ENCODE data around the gene ZNF841.
"Not testable (repeated sequence)": the region's sequence is repeated elsewhere in the genome, so short reads cannot be mapped to it uniquely, and the experiment has no call there.

The ZNF841 gene

DNA sequence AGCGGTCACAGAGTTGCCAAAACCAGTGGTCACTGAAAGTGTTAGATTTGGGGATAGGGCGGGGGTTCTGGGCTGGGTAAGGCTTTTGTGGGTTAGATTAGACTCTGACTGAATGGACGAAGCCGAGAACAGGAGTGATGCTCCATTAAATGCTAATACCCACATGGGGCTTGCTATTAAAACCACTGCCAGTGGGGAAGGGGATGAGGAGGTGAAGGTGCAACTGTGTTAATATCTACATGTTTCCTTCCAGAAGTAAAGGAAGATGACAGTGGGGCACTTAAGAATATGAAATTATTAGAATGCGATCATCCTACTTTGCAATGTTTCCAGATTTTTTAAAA, 66.8 kb downstream of the ZNF841 start:
- Histone ChIP-seq H3K9ac (ENCODE audit: insufficient read length, low read depth) (peak overlapping the region; percentile 98), H3K9me3 (ENCODE audit: insufficient read depth, low read length) (peaks cover 37% of the 10 kb centered on the region), H3K4me3 (ENCODE audit: insufficient read length, low read depth) (peak overlapping the region; percentile 92), H3K36me3 (ENCODE audit: insufficient read depth, insufficient read length, low read length) (peaks cover 39% of the 10 kb centered on the region), H3K27me3 (ENCODE audit: insufficient read depth, insufficient read length) (no peaks in the 10 kb centered on the region), H3K4me1 (ENCODE audit: insufficient read depth, insufficient read length) (no peaks in the 10 kb centered on the region)
- DNase-seq (ENCODE audit: low read depth, low spot score) = no peak
- TF ChIP-seq ZNF274 (IDR thresholded peaks at IDR 0.05; ENCODE audit: low read depth, low read length) (no peak), YY1 (IDR thresholded peaks at IDR 0.05; ENCODE audit: insufficient read depth, insufficient read length) (no peak), SUZ12 (IDR thresholded peaks at IDR 0.05; ENCODE audit: extremely low read depth, insufficient read depth, insufficient read length) (no peak)

DNA sequence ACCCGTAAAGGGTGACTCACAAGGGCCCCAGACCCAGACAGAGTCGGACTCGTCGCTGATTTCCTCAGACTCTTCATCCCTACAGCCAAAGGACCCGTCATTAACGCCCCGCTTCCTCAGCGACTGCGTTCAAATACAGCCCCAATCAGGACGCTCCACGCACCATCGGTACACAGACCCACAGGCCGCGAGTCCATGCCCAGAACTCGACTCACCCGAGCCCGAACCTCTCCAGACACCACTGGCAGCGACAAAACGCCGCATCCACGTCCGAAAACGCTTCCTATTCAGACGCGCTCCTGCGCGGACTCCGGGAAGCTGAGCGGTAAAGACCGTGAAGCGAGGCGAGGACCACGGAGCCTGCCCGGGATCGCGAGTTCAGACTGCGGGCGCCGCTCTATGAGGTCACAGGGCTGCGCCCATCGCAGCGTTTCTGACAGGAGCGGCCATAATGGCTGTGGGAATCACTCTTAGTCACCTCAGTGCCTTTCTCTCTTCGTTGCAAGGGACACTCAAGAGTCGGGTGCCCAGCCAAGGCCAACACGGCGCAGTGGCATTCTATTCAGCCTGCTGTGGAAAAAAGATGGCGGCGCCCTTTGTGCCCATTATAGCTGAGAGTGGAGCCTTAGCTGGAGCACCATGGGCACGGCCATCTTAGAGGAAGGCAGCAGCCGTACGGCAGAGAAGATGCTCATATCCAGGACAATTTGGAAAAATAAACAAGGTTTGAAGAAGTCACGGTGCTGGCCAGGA, 67.4 kb downstream of the ZNF841 start, which contains the start of gene ZNF614:
Gene ZNF614 (minus strand): TSS at position 353 of the 753 bp plus-strand sequence. CDS start 2,634 bp downstream, outside the sequence.
- DNase-seq (ENCODE audit: low read depth, low spot score) = peak; percentile 51
- Histone ChIP-seq H3K4me3 (ENCODE audit: insufficient read length, low read depth) (peak within 1 kb of the TSS; percentile 92), H3K9me3 (ENCODE audit: insufficient read depth, low read length) (peaks cover 37% of the 10 kb centered on the region), H3K27me3 (ENCODE audit: insufficient read depth, insufficient read length) (no peaks in the 10 kb centered on the region), H3K36me3 (ENCODE audit: insufficient read depth, insufficient read length, low read length) (peaks cover 39% of the 10 kb centered on the region), H3K4me1 (ENCODE audit: insufficient read depth, insufficient read length) (no peaks in the 10 kb centered on the region), H3K9ac (ENCODE audit: insufficient read length, low read depth) (peak within 1 kb of the TSS; percentile 98)
- TF ChIP-seq ZNF274 (IDR thresholded peaks at IDR 0.05; ENCODE audit: low read depth, low read length) = no peak
- peak; percentile 94 for TF ChIP-seq YY1 (IDR thresholded peaks at IDR 0.05; ENCODE audit: insufficient read depth, insufficient read length)
- TF ChIP-seq SUZ12 (IDR thresholded peaks at IDR 0.05; ENCODE audit: extremely low read depth, insufficient read depth, insufficient read length) = no peak

DNA sequence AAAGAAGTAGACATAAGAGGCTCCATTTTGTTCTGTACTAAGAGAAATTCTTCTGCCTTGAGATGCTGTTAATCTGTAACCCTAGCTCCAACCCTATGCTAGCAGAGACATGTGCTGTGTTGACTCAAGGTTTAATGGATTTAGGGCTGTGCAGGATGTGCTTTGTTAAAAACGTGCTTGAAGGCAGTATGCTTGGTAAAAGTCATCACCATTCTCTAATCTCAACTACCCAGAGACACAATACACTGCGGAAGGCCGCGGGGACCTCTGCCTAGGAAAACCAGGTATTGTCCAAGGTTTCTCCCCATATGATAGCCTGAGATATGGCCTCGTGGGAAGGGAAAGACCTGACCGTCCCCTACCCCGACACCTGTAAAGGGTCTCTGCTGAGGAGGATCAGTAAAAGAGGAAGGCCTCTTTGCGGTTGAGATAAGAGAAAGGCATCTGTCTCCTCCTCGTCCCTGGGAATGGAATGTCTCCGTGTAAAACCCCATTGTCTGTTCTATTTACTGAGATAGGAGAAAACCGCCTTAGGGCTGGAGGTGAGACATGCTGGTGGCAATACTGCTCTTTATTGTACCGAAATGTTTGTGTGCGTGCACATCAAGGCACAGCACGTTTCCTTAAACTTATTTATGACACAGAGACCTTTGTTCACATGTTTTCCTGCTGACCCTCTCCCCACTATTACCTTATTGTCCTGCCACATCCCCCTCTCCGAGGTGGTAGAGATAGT, 69.1 kb downstream of the ZNF841 start:
- not testable (repeated sequence) for H3K27me3 ChIP-seq (ENCODE audit: insufficient read depth, insufficient read length); H3K9ac ChIP-seq (ENCODE audit: insufficient read length, low read depth); DNase-seq (ENCODE audit: low read depth, low spot score); H3K4me3 ChIP-seq (ENCODE audit: insufficient read length, low read depth); H3K4me1 ChIP-seq (ENCODE audit: insufficient read depth, insufficient read length)
- Histone ChIP-seq H3K9me3 (ENCODE audit: insufficient read depth, low read length) (peaks cover 34% of the 10 kb centered on the region), H3K36me3 (ENCODE audit: insufficient read depth, insufficient read length, low read length) (peaks cover 47% of the 10 kb centered on the region)

DNA sequence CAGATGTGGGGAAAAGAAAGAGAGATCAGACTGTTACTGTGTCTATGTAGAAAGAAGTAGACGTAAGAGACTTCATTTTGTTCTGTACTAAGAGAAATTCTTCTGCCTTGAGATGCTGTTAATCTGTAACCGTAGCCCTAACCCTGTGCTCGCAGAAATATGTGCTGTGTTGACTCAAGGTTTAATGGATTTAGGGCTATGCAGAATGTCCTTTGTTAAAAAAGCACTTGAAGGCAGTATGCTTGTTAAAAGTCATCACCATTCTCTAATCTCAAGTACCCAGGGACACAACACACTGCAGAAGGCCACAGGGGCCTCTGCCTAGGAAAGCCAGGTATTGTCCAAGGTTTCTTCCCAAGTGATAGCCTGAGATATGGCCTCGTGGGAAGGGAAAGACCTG, 71.1 kb downstream of the ZNF841 start:
- H3K9ac ChIP-seq (ENCODE audit: insufficient read length, low read depth); H3K4me3 ChIP-seq (ENCODE audit: insufficient read length, low read depth); H3K4me1 ChIP-seq (ENCODE audit: insufficient read depth, insufficient read length); H3K27me3 ChIP-seq (ENCODE audit: insufficient read depth, insufficient read length); DNase-seq (ENCODE audit: low read depth, low spot score): not testable (repeated sequence)
- Histone ChIP-seq H3K9me3 (ENCODE audit: insufficient read depth, low read length) (peaks cover 31% of the 10 kb centered on the region; the same call in 1 of the 2 replicates), H3K36me3 (ENCODE audit: insufficient read depth, insufficient read length, low read length) (peaks cover 54% of the 10 kb centered on the region)

DNA sequence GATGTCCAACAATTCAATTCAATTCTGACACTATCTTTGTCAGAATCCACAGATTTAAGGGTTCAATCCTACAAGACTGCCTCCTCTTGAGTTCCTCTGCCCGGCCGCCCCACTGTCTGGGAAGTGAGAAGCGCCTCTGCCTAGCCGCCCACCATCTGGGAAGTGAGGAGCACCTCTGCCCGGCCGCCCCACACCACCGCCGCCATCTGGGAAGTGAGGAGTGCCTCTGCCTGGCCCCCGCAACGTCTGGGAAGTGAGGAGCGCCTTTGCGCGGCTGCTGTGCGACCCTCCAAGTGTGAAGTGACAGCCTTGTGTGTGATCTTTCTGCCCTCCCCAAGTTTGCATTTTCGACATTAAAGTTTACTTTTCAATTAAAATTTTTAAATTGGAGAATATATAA, 73.4 kb downstream of the ZNF841 start:
- DNase-seq (ENCODE audit: low read depth, low spot score) = no peak
- Histone ChIP-seq H3K36me3 (ENCODE audit: insufficient read depth, insufficient read length, low read length) (peaks cover 72% of the 10 kb centered on the region), H3K4me3 (ENCODE audit: insufficient read length, low read depth) (no peak overlapping the region), H3K27me3 (ENCODE audit: insufficient read depth, insufficient read length) (no peaks in the 10 kb centered on the region), H3K9me3 (ENCODE audit: insufficient read depth, low read length) (peaks cover 31% of the 10 kb centered on the region; the same call in 1 of the 2 replicates), H3K4me1 (ENCODE audit: insufficient read depth, insufficient read length) (no peaks in the 10 kb centered on the region), H3K9ac (ENCODE audit: insufficient read length, low read depth) (no peak overlapping the region)
- no peak for TF ChIP-seq ZNF274 (IDR thresholded peaks at IDR 0.05; ENCODE audit: low read depth, low read length)
- TF ChIP-seq SUZ12 (IDR thresholded peaks at IDR 0.05; ENCODE audit: extremely low read depth, insufficient read depth, insufficient read length) = no peak
- no peak for TF ChIP-seq YY1 (IDR thresholded peaks at IDR 0.05; ENCODE audit: insufficient read depth, insufficient read length)

DNA sequence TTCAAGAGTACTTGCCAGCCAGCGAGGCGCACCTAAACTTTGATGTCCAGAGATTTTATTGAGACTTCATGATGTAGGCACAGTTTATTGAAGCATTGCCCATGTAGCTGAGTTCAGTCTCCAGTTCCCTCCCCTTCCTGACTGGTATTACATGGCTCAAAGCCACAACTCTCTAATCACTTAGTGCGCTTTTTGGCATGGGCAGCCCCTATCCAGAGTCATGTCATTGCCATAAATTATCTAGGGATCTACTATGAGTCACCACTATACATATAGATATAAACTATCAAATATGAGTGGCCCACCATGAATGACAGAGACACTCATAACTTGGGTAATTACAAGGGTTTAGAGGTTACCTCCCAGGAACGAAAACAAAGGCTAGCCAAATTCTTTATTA, 75.1 kb downstream of the ZNF841 start:
- H3K36me3 ChIP-seq (ENCODE audit: insufficient read depth, insufficient read length, low read length) = peaks cover 87% of the 10 kb centered on the region
- H3K9ac ChIP-seq (ENCODE audit: insufficient read length, low read depth) = no peak overlapping the region
- H3K9me3 ChIP-seq (ENCODE audit: insufficient read depth, low read length) = peaks cover 31% of the 10 kb centered on the region; the same call in 1 of the 2 replicates
- H3K4me1 ChIP-seq (ENCODE audit: insufficient read depth, insufficient read length) = no peaks in the 10 kb centered on the region
- H3K4me3 ChIP-seq (ENCODE audit: insufficient read length, low read depth) = no peak overlapping the region
- TF ChIP-seq YY1 (IDR thresholded peaks at IDR 0.05; ENCODE audit: insufficient read depth, insufficient read length) (no peak), SUZ12 (IDR thresholded peaks at IDR 0.05; ENCODE audit: extremely low read depth, insufficient read depth, insufficient read length) (no peak), ZNF274 (IDR thresholded peaks at IDR 0.05; ENCODE audit: low read depth, low read length) (no peak)
- no peaks in the 10 kb centered on the region for H3K27me3 ChIP-seq (ENCODE audit: insufficient read depth, insufficient read length)
- no peak for DNase-seq (ENCODE audit: low read depth, low spot score)

All from NT2/D1 (cell line).